Neural cell (in vitro differentiated cells): ENCODE measurements around the gene MSGN1. TPM values are rescaled to one million over a fixed set of nuclear protein-coding genes. Genes with fewer than 3 reads are reported as not detected.

Source experiments
- H2AFZ ChIP-seq: fragments of 200-600, 300-800 bp; sonication (generic), shearing (Covaris generic); 2 replicates; pipeline ENCODE4 v1.6.0; 2014; ENCODE audit warnings: low read depth, mild to moderate bottlenecking, antibody characterized with exemption, low read length, moderate library complexity
- H3F3A ChIP-seq: fragments of 200-600 bp; shearing (Covaris generic); 2 replicates; pipeline ENCODE4 v1.6.1; 2016; ENCODE audit warnings: mild to moderate bottlenecking, moderate library complexity, mixed read lengths, antibody characterized with exemption, low read length; ENCODE audit not compliant: insufficient read depth, poor library complexity, severe bottlenecking
- H3K27ac ChIP-seq: fragments of 200-600, 300-800 bp; sonication (generic), shearing (Covaris generic); 2 replicates; pipeline ENCODE4 v1.5.1; 2014; ENCODE audit warnings: mild to moderate bottlenecking, low read length, moderate library complexity
- H3K27me3 ChIP-seq: fragments of 300-800, 200-600 bp; sonication (generic), shearing (Covaris generic); 2 replicates; pipeline ENCODE4 v1.6.0; 2014; ENCODE audit warnings: mild to moderate bottlenecking, low read depth, low read length, moderate library complexity; ENCODE audit not compliant: insufficient read depth
- H3K36me3 ChIP-seq: fragments of 300-800, 200-600 bp; sonication (generic), shearing (Covaris generic); 2 replicates; pipeline ENCODE4 v1.5.1; 2014; ENCODE audit warnings: mild to moderate bottlenecking, antibody characterized with exemption, low read length, moderate library complexity; ENCODE audit not compliant: insufficient read depth
- H3K4me2 ChIP-seq: fragments of 300-800, 200-600 bp; sonication (generic), shearing (Covaris generic); 2 replicates; pipeline ENCODE4 v1.6.0; 2014; ENCODE audit warnings: mild to moderate bottlenecking, low read length
- H3K4me3 ChIP-seq: fragments of 300-800, 200-600 bp; sonication (generic), shearing (Covaris generic); 2 replicates; pipeline ENCODE4 v1.5.1; 2014; ENCODE audit warnings: mild to moderate bottlenecking, low read length, moderate library complexity
- H3K79me2 ChIP-seq: fragments of 200-600 bp; shearing (Covaris generic); replicated peaks from 2 replicates; pipeline ENCODE4 v1.6.0; 2014; ENCODE audit warnings: mild to moderate bottlenecking, low read length, moderate library complexity; ENCODE audit not compliant: insufficient read depth
- H3K9ac ChIP-seq: fragments of 300-800, 200-600 bp; sonication (generic), shearing (Covaris generic); 2 replicates; pipeline ENCODE4 v1.6.1; 2016; ENCODE audit warnings: mild to moderate bottlenecking, low read length, mixed read lengths
- H3K9me2 ChIP-seq: fragments of 200-600 bp; shearing (Covaris generic); 2 replicates; pipeline ENCODE4 v1.6.1; 2016; ENCODE audit warnings: mild to moderate bottlenecking, low read length, mixed read lengths; ENCODE audit not compliant: insufficient read depth
- H3K9me3 ChIP-seq: fragments of 200-600, 300-800 bp; sonication (generic), shearing (Covaris generic); 2 replicates; pipeline ENCODE4 v1.6.1; 2016; ENCODE audit warnings: mild to moderate bottlenecking, mixed run types, low read length, moderate library complexity, mixed read lengths
- H4K20me1 ChIP-seq: fragments of 200-600 bp; shearing (Covaris generic); 2 replicates; pipeline ENCODE4 v1.6.1; 2016; ENCODE audit warnings: mild to moderate bottlenecking, mixed run types; ENCODE audit not compliant: insufficient read depth
- CTCF ChIP-seq: fragments of 450-650 bp; IDR thresholded peaks from 2 replicates; pipeline ENCODE4 v1.5.1; 2014; ENCODE audit warnings: antibody characterized with exemption, mild to moderate bottlenecking, moderate library complexity; ENCODE audit not compliant: poor library complexity, severe bottlenecking
- EP300 ChIP-seq: fragments of 450-650 bp; conservative IDR thresholded peaks from 2 replicates; pipeline ENCODE4 v1.6.1; 2014; ENCODE audit warnings: antibody characterized with exemption, mild to moderate bottlenecking, moderate library complexity; ENCODE audit not compliant: poor library complexity, severe bottlenecking
- EZH2 ChIP-seq: fragments of 200-600, 300-800 bp; shearing (Covaris generic), sonication (generic); IDR thresholded peaks from 2 replicates; pipeline ENCODE4 v1.6.1; 2014; ENCODE audit warnings: antibody characterized with exemption, low read length, borderline replicate concordance, mild to moderate bottlenecking; ENCODE audit not compliant: insufficient read depth, poor library complexity, severe bottlenecking
- MXI1 ChIP-seq: fragments of 450-650 bp; conservative IDR thresholded peaks from 2 replicates; pipeline ENCODE4 v1.6.1; 2014; ENCODE audit warnings: antibody characterized with exemption, mild to moderate bottlenecking; ENCODE audit not compliant: poor library complexity, severe bottlenecking
- POLR2AphosphoS5 ChIP-seq: IDR thresholded peaks from 2 replicates; pipeline ENCODE4 v1.6.1; 2012
- RAD21 ChIP-seq: fragments of 450-650 bp; conservative IDR thresholded peaks from 2 replicates; pipeline ENCODE4 v1.6.1; 2014; ENCODE audit warnings: antibody characterized with exemption, mild to moderate bottlenecking, moderate library complexity
- REST ChIP-seq: IDR thresholded peaks from 2 replicates; pipeline ENCODE4 v1.6.1; 2012; ENCODE audit warnings: borderline replicate concordance
- SMC3 ChIP-seq: fragments of 450-650 bp; conservative IDR thresholded peaks from 2 replicates; pipeline ENCODE4 v1.6.1; 2014; ENCODE audit warnings: antibody characterized with exemption, mild to moderate bottlenecking, moderate library complexity; ENCODE audit not compliant: poor library complexity
- TAF1 ChIP-seq: IDR thresholded peaks from 2 replicates; pipeline ENCODE4 v1.6.1; 2012; ENCODE audit warnings: low read depth
- polyA plus RNA-seq: library from polyadenylated mRNA; depleted of rRNA; stranded (reverse); fragments of >200 nt; gene quantifications from 2 replicates; pipeline ENCODE4 v1.2.3, GENCODE V29; 2014

MSGN1 gene
- polyA plus RNA-seq, 1 donor from 2014 or later: not detected

- no peaks in the 10 kb centered on the region for H3K9me3 ChIP-seq
- no peaks in the 10 kb centered on the region for H3F3A ChIP-seq
- TF ChIP-seq REST (no peak), EP300 (no peak), POLR2AphosphoS5 (no peak), MXI1 (no peak), RAD21 (no peak), SMC3 (no peak), EZH2 (no peak), CTCF (no peak), TAF1 (no peak)
- no peaks in the 10 kb centered on the region for H3K36me3 ChIP-seq
- no peaks in the 10 kb centered on the region for H4K20me1 ChIP-seq
- no peak overlapping the region for H2AFZ ChIP-seq
- no peak overlapping the region for H3K4me2 ChIP-seq
- no peak overlapping the region for H3K27ac ChIP-seq
- no peak overlapping the region for H3K4me3 ChIP-seq
- no peaks in the 10 kb centered on the region for H3K9me2 ChIP-seq
- H3K9ac ChIP-seq: no peak overlapping the region
- no peaks in the 10 kb centered on the region for H3K79me2 ChIP-seq
- H3K27me3 ChIP-seq: no peaks in the 10 kb centered on the region
Observed at GRCh38 chr2:17818235-17818815, 2.1 kb downstream of the MSGN1 start.

DNA sequence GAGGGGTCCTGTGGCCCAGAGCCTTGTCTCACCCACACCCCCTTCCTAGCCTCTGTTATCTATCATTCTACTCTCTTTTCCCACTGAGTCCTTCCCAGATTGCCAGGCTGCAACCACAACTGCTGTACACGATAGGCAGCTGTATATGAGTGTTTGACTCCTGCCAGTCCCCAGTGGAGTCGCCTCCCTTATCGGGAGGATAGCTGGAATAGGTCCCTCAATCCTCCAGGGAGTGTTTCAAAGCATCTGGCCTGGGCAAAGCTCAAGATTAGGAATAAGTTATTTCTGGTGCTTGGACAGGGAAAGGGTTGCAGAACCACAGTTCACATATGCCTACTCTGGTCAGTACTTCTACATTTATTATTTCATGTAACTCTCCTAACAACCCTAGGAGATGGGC, 4.8 kb downstream of the MSGN1 start:
- H3K27ac ChIP-seq: no peak overlapping the region
- H3K4me3 ChIP-seq: no peak overlapping the region
- H3K27me3 ChIP-seq: no peaks in the 10 kb centered on the region
- H3K9ac ChIP-seq: no peak overlapping the region
- H3F3A ChIP-seq: no peaks in the 10 kb centered on the region
- no peaks in the 10 kb centered on the region for H3K9me2 ChIP-seq
- H3K36me3 ChIP-seq: no peaks in the 10 kb centered on the region
- H2AFZ ChIP-seq: no peak overlapping the region
- no peak overlapping the region for H3K4me2 ChIP-seq
- no peaks in the 10 kb centered on the region for H3K79me2 ChIP-seq
- TF ChIP-seq TAF1 (no peak), CTCF (no peak), EP300 (no peak), MXI1 (no peak), REST (no peak), EZH2 (no peak), POLR2AphosphoS5 (no peak), RAD21 (no peak), SMC3 (no peak)
- no peaks in the 10 kb centered on the region for H4K20me1 ChIP-seq
- H3K9me3 ChIP-seq: no peaks in the 10 kb centered on the region
